ENCODE measurements around the gene ANP32E. TPM values are rescaled to one million over a fixed set of nuclear protein-coding genes. Genes with fewer than 3 reads are reported as not detected.

Gene ANP32E
- total RNA-seq, 4 donors from 2014 or later: 12.3 to 14.2 (median 13.2) TPM

GRCh38 chr1:150173141-150173585, 62.7 kb downstream of the ANP32E start:
- DNase-seq (ENCODE audit: low spot score in 2 of 2): no peak
- TF ChIP-seq POLR2A (IDR thresholded peaks at IDR 0.05): no peak
- TF ChIP-seq, protein P1, sequence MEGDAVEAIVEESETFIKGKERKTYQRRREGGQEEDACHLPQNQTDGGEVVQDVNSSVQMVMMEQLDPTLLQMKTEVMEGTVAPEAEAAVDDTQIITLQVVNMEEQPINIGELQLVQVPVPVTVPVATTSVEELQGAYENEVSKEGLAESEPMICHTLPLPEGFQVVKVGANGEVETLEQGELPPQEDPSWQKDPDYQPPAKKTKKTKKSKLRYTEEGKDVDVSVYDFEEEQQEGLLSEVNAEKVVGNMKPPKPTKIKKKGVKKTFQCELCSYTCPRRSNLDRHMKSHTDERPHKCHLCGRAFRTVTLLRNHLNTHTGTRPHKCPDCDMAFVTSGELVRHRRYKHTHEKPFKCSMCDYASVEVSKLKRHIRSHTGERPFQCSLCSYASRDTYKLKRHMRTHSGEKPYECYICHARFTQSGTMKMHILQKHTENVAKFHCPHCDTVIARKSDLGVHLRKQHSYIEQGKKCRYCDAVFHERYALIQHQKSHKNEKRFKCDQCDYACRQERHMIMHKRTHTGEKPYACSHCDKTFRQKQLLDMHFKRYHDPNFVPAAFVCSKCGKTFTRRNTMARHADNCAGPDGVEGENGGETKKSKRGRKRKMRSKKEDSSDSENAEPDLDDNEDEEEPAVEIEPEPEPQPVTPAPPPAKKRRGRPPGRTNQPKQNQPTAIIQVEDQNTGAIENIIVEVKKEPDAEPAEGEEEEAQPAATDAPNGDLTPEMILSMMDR (IDR thresholded peaks at IDR 0.05): no peak
- H3K4me3 ChIP-seq (ENCODE audit: low read depth, poor library complexity, severe bottlenecking): no peak overlapping the region
- WGBS, 2 donors: 71 to 82% methylated on average over 7 of the region's 7 CpGs
- intact Hi-C loops (cut with DNase I; ENCODE audit: low total_unique reads): loop anchor here (10.0 kb wide), 1 partner anchor 208 kb away; no protein-coding TSS in a partner anchor

DNA sequence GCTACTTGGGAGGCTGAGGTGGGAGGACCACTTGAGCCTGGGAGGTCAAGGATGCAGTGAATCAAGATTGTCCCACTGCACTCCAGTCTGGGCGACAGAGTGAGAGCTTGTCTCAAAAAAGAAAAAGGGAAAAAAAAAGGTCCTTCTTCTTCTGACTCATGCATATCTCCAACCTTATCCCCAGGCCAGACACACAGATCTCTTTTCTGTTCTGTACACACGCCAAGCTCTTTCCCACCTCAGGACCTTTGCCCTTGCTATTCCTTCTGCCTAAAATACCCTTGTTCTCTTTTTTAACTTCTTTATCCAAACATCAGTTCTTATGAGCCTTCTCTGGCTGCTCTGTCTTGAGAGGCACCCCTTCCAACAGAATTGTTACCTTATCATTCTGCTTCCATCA, 64.1 kb downstream of the ANP32E start:
- no peak for DNase-seq (ENCODE audit: low spot score in 2 of 2)
- intact Hi-C loops (cut with DNase I; ENCODE audit: low total_unique reads): loop anchor here (10.0 kb wide), 1 partner anchor 207 kb away; no protein-coding TSS in a partner anchor
- no peak overlapping the region for H3K4me3 ChIP-seq (ENCODE audit: low read depth, poor library complexity, severe bottlenecking)
- TF ChIP-seq, protein P1 (IDR thresholded peaks at IDR 0.05): no peak
- no peak for TF ChIP-seq POLR2A (IDR thresholded peaks at IDR 0.05)
- 86 to 88% methylated on average over 2 of the region's 2 CpGs for WGBS, 2 donors

DNA sequence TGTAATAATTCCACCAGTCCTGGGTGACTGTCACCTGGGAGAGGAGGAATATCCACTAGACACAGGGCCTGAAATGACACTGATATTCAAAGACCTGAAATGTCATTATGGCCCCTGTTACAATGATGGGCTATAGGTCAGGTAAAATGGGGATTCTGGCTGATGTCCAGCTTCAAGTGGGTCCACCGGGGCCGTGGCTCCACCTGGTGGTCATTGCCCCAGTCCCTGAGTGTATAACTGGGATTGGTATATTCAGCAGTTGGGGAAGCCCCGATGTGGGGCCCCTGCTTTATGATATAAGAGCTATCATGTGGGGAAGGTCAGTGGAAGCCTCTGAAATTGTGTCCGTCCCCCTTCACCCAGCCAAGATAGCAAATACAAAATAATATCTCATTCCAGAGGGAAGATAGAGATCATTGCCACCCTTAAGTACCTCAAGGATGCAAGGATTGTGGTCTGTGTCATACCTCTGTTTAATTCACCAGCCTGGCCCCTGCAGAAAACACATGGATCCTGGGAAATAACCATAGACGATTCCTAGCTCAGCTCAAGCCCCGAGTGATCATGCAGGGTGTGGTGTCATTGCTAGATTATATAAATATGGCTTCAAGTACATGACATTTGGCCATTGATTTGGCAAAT, 66.8 kb downstream of the ANP32E start:
- no peak overlapping the region for H3K4me3 ChIP-seq (ENCODE audit: low read depth, poor library complexity, severe bottlenecking)
- intact Hi-C loops (cut with DNase I; ENCODE audit: low total_unique reads): no loop called here
- 19 to 28% methylated on average over 6 of the region's 6 CpGs for WGBS, 2 donors
- DNase-seq (ENCODE audit: low spot score in 2 of 2): peak in 1 of 2 donors; percentile 92
- TF ChIP-seq, protein P1 (IDR thresholded peaks at IDR 0.05): no peak
- no peak for TF ChIP-seq POLR2A (IDR thresholded peaks at IDR 0.05)

Other genes starting within 250 kb of the ANP32E start
- gene OTUD7B, start 225.4 kb downstream of the ANP32E start, total RNA-seq: 10 to 100 TPM; 16.9 to 21.4 (median 18.4) TPM
- gene VPS45, start 168.3 kb downstream of the ANP32E start, total RNA-seq: 10 to 100 TPM; 27.7 to 30.9 (median 29.3) TPM
- 10 to 100 TPM in 3 of 4 donors, 1 to 10 TPM in 1; 8.7 to 15.4 (median 11.4) TPM for gene PLEKHO1, start 86.2 kb downstream of the ANP32E start, total RNA-seq
- 1 to 10 TPM in 1 of 4 donors, under 1 TPM in 3; 0.30 to 1.8 (median 0.51) TPM for gene CA14, start 21.7 kb upstream of the ANP32E start, total RNA-seq
- 100 to 1,000 TPM; 113 to 139 (median 126) TPM for gene APH1A, start 32.9 kb upstream of the ANP32E start, total RNA-seq
- gene C1orf54, start 36.7 kb upstream of the ANP32E start, total RNA-seq: 1 to 10 TPM in 2 of 4 donors, under 1 TPM in 1, not detected in 1; 0.46 to 3.4 (median 3.4) TPM
- 10 to 100 TPM; 16.1 to 34.8 (median 23.4) TPM for gene CIART, start 46.4 kb upstream of the ANP32E start, total RNA-seq
- gene MRPS21, start 57.7 kb upstream of the ANP32E start, total RNA-seq: 10 to 100 TPM; 34.1 to 49.7 (median 38.0) TPM
- gene PRPF3, start 85.4 kb upstream of the ANP32E start, total RNA-seq: 10 to 100 TPM; 28.6 to 45.3 (median 38.1) TPM
- gene RPRD2, start 128.0 kb upstream of the ANP32E start, total RNA-seq: 10 to 100 TPM; 18.2 to 23.1 (median 21.1) TPM

Measured in lower leg skin (tissue), 4 donors.